ENCODE data around the gene OR6C6.

GRCh38 chr12:55289999-55290398, 6.4 kb downstream of the OR6C6 start:
- TF ChIP-seq CTCF (optimal IDR thresholded peaks at IDR 0.05 in 1 of 3, IDR thresholded peaks at IDR 0.05 in 1 of 3, conservative IDR thresholded peaks at IDR 0.05 in 1 of 3; ENCODE audit: extremely low read depth in 1 of 3, insufficient read depth in 2 of 3, low read length in 3 of 3) (no peak), EZH2 (IDR thresholded peaks at IDR 0.05; ENCODE audit: low read length) (no peak)
